Measurements from ENCODE around the gene BORCS8. TPM values are rescaled to one million over a fixed set of nuclear protein-coding genes. Genes with fewer than 3 reads are reported as not detected.

The BORCS8 gene
- total and polyA plus RNA-seq, 4 experiments from 2014 or later = 24.4 to 41.2 (median 32.6) TPM

DNA sequence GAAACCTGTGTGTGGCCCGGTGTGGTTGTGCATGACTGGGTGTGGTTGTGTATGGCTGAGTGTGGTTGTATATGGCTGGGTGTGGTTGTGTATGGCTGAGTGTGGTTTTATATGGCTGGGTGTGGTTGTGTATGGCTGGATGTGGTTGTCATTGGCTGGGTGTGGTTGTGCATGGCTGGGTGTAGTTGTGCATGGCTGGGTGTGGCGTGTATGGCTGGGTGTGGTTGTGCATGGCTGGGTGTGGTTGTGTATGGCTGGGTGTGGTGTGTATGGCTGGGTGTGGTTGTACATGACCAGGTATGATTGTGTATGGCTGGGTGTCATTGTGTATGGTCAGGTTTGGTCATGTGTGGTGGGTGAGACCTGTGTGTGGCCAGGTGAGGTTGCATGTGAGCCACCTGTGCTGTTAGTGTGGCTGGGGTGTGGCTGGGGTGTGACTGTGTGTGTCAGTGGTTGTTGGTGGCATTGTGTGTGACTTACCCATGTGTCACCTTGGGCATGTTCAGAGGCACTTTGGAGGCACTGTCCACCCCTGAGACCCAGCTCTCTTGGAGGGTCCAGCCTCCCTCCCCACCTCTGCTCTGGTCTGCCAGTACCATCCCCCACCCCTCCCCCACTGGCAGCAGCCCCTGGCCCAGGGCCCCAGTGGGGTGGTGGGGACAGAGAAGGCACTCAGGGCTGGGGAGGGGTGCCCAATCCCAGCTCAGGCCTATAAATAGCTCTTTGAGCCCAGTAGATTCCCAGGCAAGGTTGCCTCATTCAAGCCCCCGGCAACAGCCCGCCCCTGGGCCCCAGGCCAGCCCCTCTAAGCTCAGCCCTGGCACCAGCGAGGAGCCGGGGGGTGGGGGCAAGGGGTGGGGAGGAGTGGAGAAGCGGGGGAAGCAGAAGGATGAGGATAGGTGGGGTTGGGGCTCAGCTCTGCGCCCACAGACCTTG lies 16.0 kb upstream of the BORCS8 start:
- Histone ChIP-seq H3K9me3 (ENCODE audit: control insufficient read depth in 1 of 2, low read length in 2 of 2) (no peaks in the 10 kb centered on the region), H3K36me3 (ENCODE audit: insufficient read depth, low read length) (no peaks in the 10 kb centered on the region), H3K27ac (ENCODE audit: low read depth, low read length) (no peak overlapping the region), H3K27me3 (ENCODE audit: insufficient read depth, low read length) (peaks cover 17% of the 10 kb centered on the region), H3K4me1 (ENCODE audit: insufficient read depth, low read length) (peaks cover 19% of the 10 kb centered on the region), H3K4me3 (ENCODE audit: low read length in 2 of 2) (peak overlapping the region in 1 of 2 donors; percentile 12)
- peaks cover 8 to 15% of the 10 kb centered on the region in 2 donors for H3K27me3 Mint-ChIP-seq
- peaks cover 0 to 4% of the 10 kb centered on the region in 2 donors for H3K36me3 Mint-ChIP-seq
- no peak for DNase-seq
- POLR2A ChIA-PET (ENCODE audit: partially characterized antibody) = interaction anchor here (2.9 kb wide), 1 partner anchor 16 kb away, joined by 10 read pairs; the partner anchor contains the start of genes BORCS8 and RFXANK
- CTCF ChIA-PET (ENCODE audit: partially characterized antibody) = no interaction called here
- H3K27ac Mint-ChIP-seq = peak overlapping the region in 6 of 7 donors; percentile 28 to 92 (median 64)
- intact Hi-C loops (cut with micrococcal nuclease) = no loop called here
- H3K4me3 Mint-ChIP-seq = peak overlapping the region; percentile 6 to 79 (median 56)
- H3K9me3 Mint-ChIP-seq = peaks cover 0 to 4% (median 0%) of the 10 kb centered on the region in 8 donors
- H3K4me1 Mint-ChIP-seq = peaks cover 13 to 35% (median 23%) of the 10 kb centered on the region in 4 donors

GRCh38 chr19:19206938-19207337 lies 15.0 kb upstream of the BORCS8 start:
- H3K27me3 ChIP-seq (ENCODE audit: insufficient read depth, low read length) = peaks cover 7% of the 10 kb centered on the region
- no peak for DNase-seq
- POLR2A ChIA-PET (ENCODE audit: partially characterized antibody) = interaction anchor here (2.9 kb wide), 1 partner anchor 15 kb away, joined by 10 read pairs; the partner anchor contains the start of genes BORCS8 and RFXANK

GRCh38 chr19:19205416-19206410 lies 13.8 kb upstream of the BORCS8 start:
- Mint-ChIP-seq H3K27me3 (peaks cover 3 to 7% of the 10 kb centered on the region in 2 donors), H3K27ac (peak overlapping the region in 2 of 7 donors; percentile 19 to 48), H3K4me1 (peaks cover 19 to 42% (median 35%) of the 10 kb centered on the region in 4 donors), H3K9me3 (peaks cover 0 to 4% (median 0%) of the 10 kb centered on the region in 8 donors), H3K36me3 (peaks cover 0 to 4% of the 10 kb centered on the region in 2 donors), H3K4me3 (peak overlapping the region in 1 of 8 donors; percentile 59)
- H3K27me3 ChIP-seq (ENCODE audit: insufficient read depth, low read length) = no peaks in the 10 kb centered on the region
- H3K27ac ChIP-seq (ENCODE audit: low read depth, low read length) = no peak overlapping the region
- POLR2A ChIA-PET (ENCODE audit: partially characterized antibody) = interaction anchor here (2.9 to 5.1 kb wide), 2 partner anchors 13 to 14 kb away, joined by 10 to 84 read pairs; partner anchors contain the start of genes BORCS8 and RFXANK
- CTCF ChIA-PET (ENCODE audit: partially characterized antibody) = interaction anchor here (1.4 kb wide), 1 partner anchor 20 kb away, joined by 4 read pairs; no protein-coding TSS in a partner anchor
- DNase-seq = no peak
- peaks cover 33% of the 10 kb centered on the region for H3K4me1 ChIP-seq (ENCODE audit: insufficient read depth, low read length)
- H3K36me3 ChIP-seq (ENCODE audit: insufficient read depth, low read length) = no peaks in the 10 kb centered on the region
- H3K9me3 ChIP-seq (ENCODE audit: control insufficient read depth in 1 of 2, low read length in 2 of 2) = no peaks in the 10 kb centered on the region
- no peak overlapping the region for H3K4me3 ChIP-seq (ENCODE audit: low read length in 2 of 2)
- intact Hi-C loops (cut with micrococcal nuclease) = no loop called here

More at GRCh38 chr19:19206938-19207337, 15.0 kb upstream of the BORCS8 start:
- Mint-ChIP-seq H3K4me1 (peaks cover 19 to 45% (median 32%) of the 10 kb centered on the region in 4 donors), H3K36me3 (peaks cover 0 to 4% of the 10 kb centered on the region in 2 donors), H3K27ac (peak overlapping the region in 1 of 7 donors; percentile 76), H3K27me3 (peaks cover 8 to 12% of the 10 kb centered on the region in 2 donors), H3K4me3 (peak overlapping the region in 7 of 8 donors; percentile 4 to 79 (median 55)), H3K9me3 (peaks cover 0 to 4% (median 0%) of the 10 kb centered on the region in 8 donors)
- H3K27ac ChIP-seq (ENCODE audit: low read depth, low read length) = no peak overlapping the region
- H3K4me1 ChIP-seq (ENCODE audit: insufficient read depth, low read length) = peaks cover 28% of the 10 kb centered on the region
- no peak overlapping the region for H3K4me3 ChIP-seq (ENCODE audit: low read length in 2 of 2)
- intact Hi-C loops (cut with micrococcal nuclease) = no loop called here
- no peaks in the 10 kb centered on the region for H3K36me3 ChIP-seq (ENCODE audit: insufficient read depth, low read length)
- CTCF ChIA-PET (ENCODE audit: partially characterized antibody) = no interaction called here
- H3K9me3 ChIP-seq (ENCODE audit: control insufficient read depth in 1 of 2, low read length in 2 of 2) = no peaks in the 10 kb centered on the region

GRCh38 chr19:19204181-19204580 lies 12.2 kb upstream of the BORCS8 start:
- ChIA-PET CTCF (ENCODE audit: partially characterized antibody) (interaction anchor here (0.6 to 1.8 kb wide), 2 partner anchors 18 to 89 kb away, joined by 3 to 6 read pairs; no protein-coding TSS in a partner anchor), POLR2A (ENCODE audit: partially characterized antibody) (interaction anchor here (5.1 kb wide), 1 partner anchor 11 kb away, joined by 84 read pairs; the partner anchor contains the start of genes BORCS8 and RFXANK)
- intact Hi-C loops (cut with micrococcal nuclease) = no loop called here
- Histone ChIP-seq H3K4me1 (ENCODE audit: insufficient read depth, low read length) (peaks cover 33% of the 10 kb centered on the region), H3K27me3 (ENCODE audit: insufficient read depth, low read length) (no peaks in the 10 kb centered on the region), H3K4me3 (ENCODE audit: low read length in 2 of 2) (no peak overlapping the region), H3K9me3 (ENCODE audit: control insufficient read depth in 1 of 2, low read length in 2 of 2) (no peaks in the 10 kb centered on the region), H3K36me3 (ENCODE audit: insufficient read depth, low read length) (no peaks in the 10 kb centered on the region), H3K27ac (ENCODE audit: low read depth, low read length) (no peak overlapping the region)
- Mint-ChIP-seq H3K36me3 (peaks cover 0 to 8% of the 10 kb centered on the region in 2 donors), H3K27ac (peak overlapping the region in 2 of 7 donors; percentile 12 to 90), H3K27me3 (peaks cover 0 to 4% of the 10 kb centered on the region in 2 donors), H3K4me1 (peaks cover 19 to 42% (median 35%) of the 10 kb centered on the region in 4 donors), H3K4me3 (peak overlapping the region in 7 of 8 donors; percentile 56 to 94 (median 91)), H3K9me3 (peaks cover 0 to 4% (median 0%) of the 10 kb centered on the region in 8 donors)
- DNase-seq = no peak

DNA sequence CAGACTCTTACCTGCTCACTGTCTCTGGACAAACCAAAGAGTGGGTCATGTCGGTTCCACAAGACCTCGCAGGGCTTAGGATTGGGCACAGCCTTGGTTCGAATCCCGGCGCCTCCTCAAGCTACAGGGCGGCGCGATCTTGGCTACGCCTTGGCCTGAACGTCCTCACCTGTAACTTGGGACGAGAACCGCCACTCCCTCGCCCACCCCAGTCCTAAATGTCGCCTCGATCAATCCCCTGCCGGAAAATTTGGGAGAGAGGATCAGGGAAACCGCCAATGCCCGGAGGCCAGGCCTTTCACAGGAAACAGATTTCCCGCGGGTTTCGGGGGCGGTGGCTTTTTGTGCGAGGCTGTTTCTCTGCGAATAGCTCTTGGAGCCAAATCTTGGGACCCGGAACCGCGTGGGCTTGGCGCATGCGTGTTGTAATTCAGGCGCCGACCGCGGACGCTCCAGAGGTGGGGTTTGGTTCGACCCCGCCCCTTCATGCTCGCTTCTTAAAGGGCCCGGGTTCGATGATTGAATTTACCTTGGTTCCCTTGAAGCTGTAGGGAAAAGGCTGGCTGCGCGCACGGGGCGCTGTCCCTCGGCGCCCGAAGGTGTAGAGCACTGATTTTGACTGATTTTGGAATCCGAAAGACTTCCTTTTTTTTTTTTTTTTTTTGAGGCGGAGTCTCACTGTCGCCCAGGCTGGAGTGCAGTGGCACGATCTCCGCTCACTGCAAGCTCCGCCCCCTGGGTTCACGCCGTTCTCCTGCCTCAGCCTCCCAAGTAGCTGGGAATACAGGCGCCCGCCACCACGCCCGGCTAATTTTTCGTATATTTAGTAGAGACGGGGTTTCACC lies 11.3 kb upstream of the BORCS8 start, which contains the start of gene NR2C2AP:
NR2C2AP (minus strand) TSS at position 403 of the 845 bp plus-strand sequence; CDS start at position 49, 354 bp downstream.
- Histone ChIP-seq H3K36me3 (ENCODE audit: insufficient read depth, low read length) (peaks cover 6% of the 10 kb centered on the region), H3K27ac (ENCODE audit: low read depth, low read length) (peak within 1 kb of the TSS; percentile 73), H3K4me3 (ENCODE audit: low read length in 2 of 2) (peak within 1 kb of the TSS; percentile 69 to 93), H3K9me3 (ENCODE audit: control insufficient read depth in 1 of 2, low read length in 2 of 2) (no peaks in the 10 kb centered on the region), H3K4me1 (ENCODE audit: insufficient read depth, low read length) (peaks cover 33% of the 10 kb centered on the region), H3K27me3 (ENCODE audit: insufficient read depth, low read length) (no peaks in the 10 kb centered on the region)
- peaks cover 2 to 12% of the 10 kb centered on the region in 2 donors for H3K36me3 Mint-ChIP-seq
- peak within 1 kb of the TSS; percentile 91 to 97 (median 94) for H3K4me3 Mint-ChIP-seq
- H3K27ac Mint-ChIP-seq = peak within 1 kb of the TSS; percentile 90 to 96 (median 94)
- H3K27me3 Mint-ChIP-seq = peaks cover 0 to 4% of the 10 kb centered on the region in 2 donors
- CTCF ChIA-PET (ENCODE audit: partially characterized antibody) = interaction anchor here (0.6 to 1.8 kb wide), 6 partner anchors 10 to 227 kb away, joined by 3 to 6 read pairs (median 3); no protein-coding TSS in a partner anchor
- peaks cover 19 to 43% (median 35%) of the 10 kb centered on the region in 4 donors for H3K4me1 Mint-ChIP-seq
- peaks cover 0 to 4% (median 0%) of the 10 kb centered on the region in 8 donors for H3K9me3 Mint-ChIP-seq
- peak; percentile 89 to 91 (median 90) for DNase-seq
- POLR2A ChIA-PET (ENCODE audit: partially characterized antibody) = interaction anchor here (0.8 to 5.1 kb wide), 6 partner anchors 10 to 287 kb away, joined by 3 to 84 read pairs (median 4); partner anchors contain the start of genes BORCS8, COPE, DDX49 and GATAD2A
- intact Hi-C loops (cut with micrococcal nuclease) = loop anchor here (1.0 kb wide), 2 partner anchors 11 to 117 kb away; partner anchors contain the start of genes BORCS8, MAU2, RFXANK and SUGP1

Measured in CD4-positive, alpha-beta memory T cell (primary cell).